Thyroid gland (tissue), 4 donors: ENCODE measurements around the gene ZNF14.

Source experiments
- CTCF ChIP-seq, 6 experiments: fragments of 200-600 bp in 3 of 6; fragments of 450-650 bp in 3 of 6; sonication (generic) in 3 of 6; IDR thresholded peaks; one replicate each; pipeline ENCODE4 v1.5.1; 2016 to 2019; ENCODE audit warnings: antibody characterized with exemption in 6 of 6, mild to moderate bottlenecking in 2 of 6, inconsistent platforms in 1 of 6, moderate library complexity in 1 of 6
- POLR2A ChIP-seq, 2 donors: fragments of 450-650 bp; IDR thresholded peaks; one replicate each; pipeline ENCODE4 v1.6.1; 2017; ENCODE audit warnings: antibody characterized with exemption in 2 of 2, mild to moderate bottlenecking in 2 of 2, moderate library complexity in 1 of 2

DNA sequence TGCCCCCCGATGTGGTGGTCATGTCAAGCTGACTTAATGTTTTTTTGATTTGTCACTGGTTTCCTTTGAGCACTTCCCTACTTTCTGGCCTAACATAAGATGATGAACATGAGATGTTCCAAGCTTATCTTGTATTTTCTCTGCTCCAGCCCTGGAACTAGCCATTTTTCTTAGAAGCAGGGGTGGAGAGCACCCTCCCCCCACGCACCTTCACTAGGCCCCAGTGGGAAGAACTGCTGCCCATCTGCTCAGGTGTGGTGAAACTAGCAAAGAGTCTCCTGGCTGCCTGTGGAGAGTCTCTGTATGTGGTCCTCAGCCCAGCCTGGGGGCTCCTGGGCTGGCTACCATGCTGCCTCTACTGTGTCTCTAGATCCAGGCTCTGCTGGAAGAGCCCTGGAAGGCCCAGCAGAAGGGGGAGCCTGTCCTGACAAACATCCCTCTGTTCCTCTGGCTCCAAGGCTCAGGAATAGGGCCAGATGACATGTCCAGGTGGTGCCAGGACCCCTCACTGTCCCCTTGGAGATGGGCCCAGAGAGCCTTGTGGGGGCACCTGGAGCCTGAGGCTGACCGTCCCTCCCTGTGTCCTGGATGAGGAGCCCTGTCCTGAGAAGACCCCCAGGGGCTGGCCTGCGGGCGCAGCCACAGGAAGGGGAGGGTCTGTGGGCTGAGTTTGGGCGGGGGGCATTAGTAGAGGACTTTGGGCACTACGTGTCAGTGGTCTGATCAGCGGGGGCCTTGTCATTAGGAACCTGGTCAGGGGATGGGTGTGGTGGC, 4.8 kb upstream of the ZNF14 start:
- TF ChIP-seq CTCF (IDR thresholded peaks at IDR 0.05) (no peak), POLR2A (IDR thresholded peaks at IDR 0.05) (no peak)
